Hepatocyte (in vitro differentiated cells): Measurements from ENCODE around the gene RNLS. TPM values are rescaled to one million over a fixed set of nuclear protein-coding genes. Genes with fewer than 3 reads are reported as not detected.

Experiments used
- DNase-seq: peaks from one replicate; pipeline ENCODE4 v3.0.0-alpha.2; 2016; ENCODE audit warnings: low spot score
- H2AFZ ChIP-seq: fragments of 200-600 bp; sonication (generic); 2 replicates; pipeline ENCODE4 v1.6.0; 2016; ENCODE audit warnings: antibody characterized with exemption, mild to moderate bottlenecking
- H3K27ac ChIP-seq: fragments of 200-600 bp; sonication (generic); 2 replicates; pipeline ENCODE4 v1.5.1; 2016; ENCODE audit warnings: mild to moderate bottlenecking
- H3K27me3 ChIP-seq: fragments of 200-600 bp; sonication (generic); 2 replicates; pipeline ENCODE4 v1.6.1; 2016
- H3K36me3 ChIP-seq: fragments of 200-600 bp; sonication (generic); replicated peaks from 2 replicates; pipeline ENCODE4 v1.5.1; 2016; ENCODE audit warnings: low read depth; ENCODE audit not compliant: insufficient read depth
- H3K4me1 ChIP-seq: fragments of 200-600 bp; sonication (generic); 2 replicates; pipeline ENCODE4 v1.5.1; 2016; ENCODE audit warnings: mild to moderate bottlenecking, moderate library complexity; ENCODE audit not compliant: insufficient read depth
- H3K4me2 ChIP-seq: fragments of 200-600 bp; sonication (generic); 2 replicates; pipeline ENCODE4 v1.6.0; 2016
- H3K4me3 ChIP-seq: fragments of 200-600 bp; sonication (generic); 2 replicates; pipeline ENCODE4 v1.5.1; 2016; ENCODE audit warnings: mild to moderate bottlenecking
- H3K79me2 ChIP-seq: fragments of 200-600 bp; sonication (generic); 2 replicates; pipeline ENCODE4 v1.6.0; 2017; ENCODE audit warnings: mild to moderate bottlenecking
- H3K9me2 ChIP-seq: fragments of 200-600 bp; sonication (generic); replicated peaks from 2 replicates; pipeline ENCODE4 v1.6.0; 2017; ENCODE audit warnings: mild to moderate bottlenecking; ENCODE audit not compliant: insufficient read depth
- H3K9me3 ChIP-seq: fragments of 200-600 bp; sonication (generic); 2 replicates; pipeline ENCODE4 v1.5.1; 2016; ENCODE audit warnings: low read depth, mild to moderate bottlenecking
- H4K20me1 ChIP-seq: fragments of 200-600 bp; sonication (generic); 2 replicates; pipeline ENCODE4 v1.6.0; 2016; ENCODE audit warnings: mild to moderate bottlenecking; ENCODE audit not compliant: insufficient read depth, poor library complexity, severe bottlenecking
- CTCF ChIP-seq: fragments of 200-600 bp; sonication (generic); IDR thresholded peaks from 2 replicates; pipeline ENCODE4 v1.5.1; 2016; ENCODE audit warnings: antibody characterized with exemption, mild to moderate bottlenecking; ENCODE audit not compliant: poor library complexity
- EZH2 ChIP-seq: fragments of 200-600 bp; sonication (generic); IDR thresholded peaks from 2 replicates; pipeline ENCODE4 v1.6.1; 2016; ENCODE audit warnings: antibody characterized with exemption, mild to moderate bottlenecking, borderline replicate concordance
- EZH2phosphoT487 ChIP-seq: fragments of 200-600 bp; sonication (generic); IDR thresholded peaks from one replicate; pipeline ENCODE4 v1.6.1; 2018; ENCODE audit warnings: antibody characterized with exemption, mild to moderate bottlenecking, low read depth, moderate library complexity; ENCODE audit not compliant: unreplicated experiment, severe bottlenecking
- WGBS: methylation state at CpG from one replicate; pipeline ENCODE4 v1.1.6; 2016; ENCODE audit warnings: low lambda C conversion rate; ENCODE audit errors: missing lambda C conversion rate; 5-methylcytosine and 5-hydroxymethylcytosine counted together
- polyA plus RNA-seq: library from polyadenylated mRNA; unstranded; fragments of >200 nt; fragmentation: Nextera tagmentation; extraction: Ambion mirVana; gene quantifications from 2 replicates; pipeline ENCODE4 v1.2.1, GENCODE V29; 2016
- total RNA-seq: library from RNA; depleted of rRNA; stranded (reverse); fragments of >200 nt; gene quantifications from 2 replicates; pipeline ENCODE4 v1.2.3, GENCODE V29; 2014

RNLS gene
- total and polyA plus RNA-seq, 2 experiments from 2014 or later, result 12.8 to 14.9 TPM

DNA sequence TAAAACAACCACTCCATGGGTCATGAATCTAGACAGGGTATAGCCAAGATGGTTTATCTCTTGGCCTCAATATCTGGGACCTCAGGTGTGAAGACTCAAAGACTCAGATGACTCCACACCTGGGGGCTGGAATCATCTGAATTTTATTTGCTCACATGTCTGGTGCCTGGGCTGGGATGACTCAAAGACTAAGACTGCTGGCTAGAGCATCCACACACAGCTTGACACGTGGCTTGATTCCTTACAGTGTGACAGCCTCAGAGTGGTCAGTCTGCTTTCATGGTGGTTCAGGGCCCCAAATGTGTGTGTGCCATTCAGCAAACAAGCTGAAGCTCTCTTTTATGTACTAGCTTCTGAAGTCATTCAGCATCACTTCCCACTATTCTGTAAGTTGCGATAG, 333.7 kb downstream of the RNLS start:
- Histone ChIP-seq H3K36me3 (no peaks in the 10 kb centered on the region), H3K4me1 (peaks cover 2% of the 10 kb centered on the region), H4K20me1 (no peaks in the 10 kb centered on the region), H3K27ac (no peak overlapping the region), H3K9me3 (no peaks in the 10 kb centered on the region), H3K27me3 (no peaks in the 10 kb centered on the region), H2AFZ (no peak overlapping the region), H3K9me2 (no peaks in the 10 kb centered on the region), H3K4me3 (no peak overlapping the region), H3K4me2 (no peak overlapping the region), H3K79me2 (no peaks in the 10 kb centered on the region)
- TF ChIP-seq EZH2, result no peak
- no peak for TF ChIP-seq CTCF
- no peak for TF ChIP-seq EZH2phosphoT487
- no peak for DNase-seq
- WGBS, result 91% methylated on average over 2 of the region's 2 CpGs

- peaks cover 15% of the 10 kb centered on the region for H3K4me1 ChIP-seq
- H3K4me2 ChIP-seq, result no peak overlapping the region
- no peaks in the 10 kb centered on the region for H3K27me3 ChIP-seq
- H2AFZ ChIP-seq, result no peak overlapping the region
- no peaks in the 10 kb centered on the region for H3K9me3 ChIP-seq
- H3K79me2 ChIP-seq, result no peaks in the 10 kb centered on the region
- H3K4me3 ChIP-seq, result no peak overlapping the region
- no peaks in the 10 kb centered on the region for H3K36me3 ChIP-seq
- H3K27ac ChIP-seq, result no peak overlapping the region
- DNase-seq, result no peak
- WGBS, result 86% methylated on average over 4 of the region's 4 CpGs
- TF ChIP-seq EZH2phosphoT487 (no peak), CTCF (no peak), EZH2 (no peak)
- H4K20me1 ChIP-seq, result no peaks in the 10 kb centered on the region
- no peaks in the 10 kb centered on the region for H3K9me2 ChIP-seq
Measured at GRCh38 chr10:88246675-88247074, 336.4 kb downstream of the RNLS start.

DNA sequence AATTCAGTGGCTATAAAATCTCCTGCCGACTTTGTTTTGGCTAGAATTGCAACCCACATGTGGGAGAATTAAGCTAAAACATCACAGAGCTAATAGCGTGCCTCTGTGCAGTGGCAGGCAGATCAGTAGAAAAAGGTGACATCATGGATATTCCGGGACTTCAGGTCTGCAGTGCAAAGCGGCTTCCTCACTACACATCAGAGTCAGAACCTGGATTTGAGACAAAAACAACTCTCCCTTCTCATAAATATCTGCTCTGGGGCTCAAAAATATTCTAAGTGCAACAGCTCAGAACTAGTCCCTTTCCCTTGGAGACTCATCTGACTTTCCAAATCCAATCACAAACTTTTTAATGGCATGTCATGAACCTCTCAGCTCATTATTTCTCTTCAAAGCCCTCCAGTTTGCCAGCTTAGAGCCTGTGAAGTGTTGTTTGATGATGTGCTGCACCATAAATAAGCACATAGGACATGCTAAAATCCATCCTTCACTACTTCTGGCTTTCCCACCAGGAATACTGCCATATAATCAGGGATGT, 337.1 kb downstream of the RNLS start:
- no peaks in the 10 kb centered on the region for H3K9me3 ChIP-seq
- no peaks in the 10 kb centered on the region for H3K79me2 ChIP-seq
- no peak overlapping the region for H3K4me3 ChIP-seq
- H2AFZ ChIP-seq, result no peak overlapping the region
- 50% methylated on average over 4 of the region's 4 CpGs for WGBS
- no peaks in the 10 kb centered on the region for H3K36me3 ChIP-seq
- DNase-seq, result peak; percentile 23
- H3K4me2 ChIP-seq, result peak overlapping the region; percentile 42
- no peaks in the 10 kb centered on the region for H4K20me1 ChIP-seq
- no peak overlapping the region for H3K27ac ChIP-seq
- TF ChIP-seq EZH2 (no peak), CTCF (no peak), EZH2phosphoT487 (no peak)
- no peaks in the 10 kb centered on the region for H3K9me2 ChIP-seq
- peaks cover 15% of the 10 kb centered on the region for H3K4me1 ChIP-seq
- no peaks in the 10 kb centered on the region for H3K27me3 ChIP-seq
